A673 (cell line): ENCODE data around the gene SIGLEC6.

ENCODE experiments used
- CTCF ChIP-seq: fragments of 300-800, 200-600 bp; sonication (generic); conservative IDR thresholded peaks from 2 replicates; pipeline ENCODE4 v1.5.1; 2017; ENCODE audit warnings: low read depth, mild to moderate bottlenecking, antibody characterized with exemption, low read length, moderate library complexity, mixed read lengths
- EZH2 ChIP-seq: fragments of 200-600 bp; sonication (generic); IDR thresholded peaks from 2 replicates; pipeline ENCODE4 v1.6.1; 2017; ENCODE audit warnings: borderline replicate concordance, low read depth, mild to moderate bottlenecking, mixed read lengths, antibody characterized with exemption, low read length; ENCODE audit not compliant: poor library complexity, severe bottlenecking

- TF ChIP-seq CTCF (no peak), EZH2 (no peak)
Observed at GRCh38 chr19:51507640-51508058, 23.8 kb downstream of the SIGLEC6 start.
